Testis (tissue), 2 donors: ENCODE data around the gene PAK6.

Source experiments
- CTCF ChIP-seq, 3 experiments: fragments of 450-650 bp in 2 of 3; fragments of 200-600 bp in 1 of 3; sonication (generic) in 1 of 3; IDR thresholded peaks; one replicate each; pipeline ENCODE4 v1.5.1; 2016 to 2019; ENCODE audit warnings: antibody characterized with exemption in 3 of 3, mild to moderate bottlenecking in 2 of 3, moderate library complexity in 1 of 3
- POLR2A ChIP-seq: fragments of 450-650 bp; IDR thresholded peaks from one replicate; pipeline ENCODE4 v1.6.1; 2017; ENCODE audit warnings: antibody characterized with exemption, mild to moderate bottlenecking, moderate library complexity

- peak; percentile 93 to 99 (median 96) for TF ChIP-seq CTCF (IDR thresholded peaks at IDR 0.05)
- no peak for TF ChIP-seq POLR2A
These were observed 40.7 kb downstream of the PAK6 start for GRCh38 chr15:40279437-40280141.
